Activated naive CD4-positive, alpha-beta T cell treated with Interleukin-2 at 50 U/mL for 16 hours (primary cell): ENCODE measurements around the gene LHPP.
"Not testable (repeated sequence)": the region's sequence is repeated elsewhere in the genome, so short reads cannot be mapped to it uniquely, and the experiment has no call there.

ENCODE experiments used
- DNase-seq: peaks from one replicate; pipeline ENCODE4 v3.0.0-alpha.2; 2020

Gene LHPP

DNA sequence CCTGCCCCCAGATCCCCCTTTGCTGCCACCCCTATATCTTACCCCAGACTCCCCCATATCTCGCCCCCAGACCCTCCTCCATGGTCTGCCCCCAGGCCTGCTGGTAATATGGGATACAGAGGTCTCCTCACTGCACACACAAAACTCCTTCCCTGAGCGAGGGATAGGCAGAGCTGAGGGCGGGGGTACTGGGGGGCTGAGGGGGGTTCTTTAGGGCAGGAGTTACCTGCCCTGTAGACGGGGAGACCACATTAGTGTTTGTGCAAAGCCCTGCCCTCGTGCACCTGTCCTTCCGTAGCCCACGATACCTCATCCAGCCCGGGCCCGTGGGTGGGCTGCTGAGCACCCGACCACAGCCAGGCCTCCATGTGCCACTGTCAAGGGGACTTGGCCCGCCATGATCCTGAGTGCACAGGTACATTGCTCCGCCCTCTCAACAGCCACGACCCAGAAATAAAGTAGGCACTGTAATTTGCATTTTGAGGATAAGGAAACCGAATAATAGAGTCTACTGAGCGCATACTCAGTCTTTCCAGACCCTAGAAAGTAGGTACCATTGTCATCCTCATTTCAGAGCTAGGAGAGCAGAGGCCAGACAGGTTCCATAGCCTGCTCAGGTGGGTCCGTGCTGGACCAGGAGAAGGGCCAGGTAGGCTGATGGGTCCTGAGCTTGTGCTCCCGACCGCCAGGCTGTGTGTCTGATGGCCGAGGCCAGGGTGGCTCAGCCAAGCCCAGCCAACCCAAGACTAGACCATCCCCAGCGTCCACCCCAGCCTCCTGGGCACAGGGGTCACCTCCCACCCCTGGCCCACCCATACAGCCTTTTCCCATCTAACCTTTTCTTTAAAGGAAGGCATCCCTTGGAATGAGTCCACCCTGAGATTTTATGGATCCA is 115.2 kb downstream of the LHPP start:
- no peak for DNase-seq

DNA sequence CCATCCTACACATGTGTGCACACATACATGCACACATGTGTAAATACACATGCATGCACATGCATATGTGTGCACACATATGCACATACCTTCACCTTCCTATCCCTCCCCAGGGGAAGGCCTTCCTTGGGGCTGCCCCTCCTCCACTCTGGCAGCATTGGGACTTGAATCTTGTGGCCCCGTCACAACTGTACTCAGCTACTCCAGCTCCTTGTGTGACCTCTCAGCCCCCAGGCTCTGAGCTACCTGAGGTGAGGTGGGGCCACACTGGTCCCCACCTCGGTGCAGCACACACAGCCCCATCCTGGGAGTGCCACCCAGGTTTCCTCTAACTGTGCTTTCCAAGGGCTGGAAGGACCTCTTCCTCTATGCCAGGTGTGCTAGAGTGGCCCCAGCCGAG is 116.0 kb downstream of the LHPP start:
- no peak for DNase-seq

GRCh38 chr10:124578231-124579010 is 116.8 kb downstream of the LHPP start:
- DNase-seq = no peak

DNA sequence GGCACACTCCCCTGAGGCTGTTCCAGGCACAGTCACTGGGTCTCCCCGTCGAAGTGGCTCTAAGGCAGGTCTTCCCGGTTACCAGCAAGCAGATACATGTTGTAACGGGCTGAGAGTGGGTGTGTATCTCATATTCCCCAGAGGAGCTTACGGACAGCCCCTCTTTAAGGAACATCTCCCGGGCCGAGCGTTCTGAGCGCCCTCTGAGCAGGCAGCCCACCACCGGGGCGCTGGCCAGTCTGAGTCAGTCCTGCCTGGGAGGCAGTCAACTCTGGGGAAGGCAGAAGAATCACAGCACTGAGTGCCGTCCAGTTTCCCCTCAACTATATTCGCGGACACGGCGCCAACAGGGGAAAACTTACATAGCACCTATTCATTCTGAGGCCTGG is 117.4 kb downstream of the LHPP start:
- DNase-seq = no peak

DNA sequence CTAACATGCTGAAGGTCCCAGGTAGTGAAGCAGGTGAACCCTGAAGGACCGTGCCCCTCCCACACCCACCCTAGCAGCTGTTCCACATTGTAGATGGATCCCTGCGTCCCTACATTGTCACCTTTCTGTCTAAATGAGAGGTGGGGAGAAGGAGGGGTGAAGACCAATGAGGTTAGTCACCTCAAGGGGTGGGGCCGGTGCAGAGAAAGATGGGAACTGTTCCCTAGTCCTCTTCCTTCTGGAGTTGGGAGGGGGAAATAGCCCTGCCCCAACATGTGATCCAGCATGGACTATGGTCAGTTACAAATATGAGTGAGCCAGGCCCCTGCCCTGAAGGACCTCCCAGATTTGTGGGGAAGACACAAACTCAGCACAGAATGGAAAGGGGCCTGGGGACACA is 124.5 kb downstream of the LHPP start:
- no peak for DNase-seq

DNA sequence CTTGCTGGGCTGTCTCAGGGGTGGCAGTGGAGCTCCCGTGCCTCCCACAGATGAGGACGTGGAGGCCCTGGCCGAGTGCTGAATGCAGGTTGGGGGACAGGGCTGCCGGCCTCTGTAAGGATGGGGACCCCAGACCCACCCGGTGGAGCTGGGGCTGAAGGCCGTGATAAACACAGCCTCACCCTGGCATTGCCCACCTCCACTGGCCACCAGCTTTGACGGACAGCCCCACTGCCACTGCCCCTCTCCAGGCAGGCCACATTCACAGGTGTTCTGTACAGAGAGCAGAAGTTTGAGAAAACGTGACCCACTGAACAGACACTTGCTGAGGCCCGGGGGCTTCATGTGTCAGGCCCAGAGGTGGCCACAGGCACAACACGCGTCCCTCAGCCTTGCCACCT is 126.2 kb downstream of the LHPP start:
- no peak for DNase-seq

- DNase-seq = not testable (repeated sequence)
Measured at GRCh38 chr10:124588341-124588735, 126.7 kb downstream of the LHPP start.

GRCh38 chr10:124588736-124589490 is 127.3 kb downstream of the LHPP start:
- no peak for DNase-seq

DNA sequence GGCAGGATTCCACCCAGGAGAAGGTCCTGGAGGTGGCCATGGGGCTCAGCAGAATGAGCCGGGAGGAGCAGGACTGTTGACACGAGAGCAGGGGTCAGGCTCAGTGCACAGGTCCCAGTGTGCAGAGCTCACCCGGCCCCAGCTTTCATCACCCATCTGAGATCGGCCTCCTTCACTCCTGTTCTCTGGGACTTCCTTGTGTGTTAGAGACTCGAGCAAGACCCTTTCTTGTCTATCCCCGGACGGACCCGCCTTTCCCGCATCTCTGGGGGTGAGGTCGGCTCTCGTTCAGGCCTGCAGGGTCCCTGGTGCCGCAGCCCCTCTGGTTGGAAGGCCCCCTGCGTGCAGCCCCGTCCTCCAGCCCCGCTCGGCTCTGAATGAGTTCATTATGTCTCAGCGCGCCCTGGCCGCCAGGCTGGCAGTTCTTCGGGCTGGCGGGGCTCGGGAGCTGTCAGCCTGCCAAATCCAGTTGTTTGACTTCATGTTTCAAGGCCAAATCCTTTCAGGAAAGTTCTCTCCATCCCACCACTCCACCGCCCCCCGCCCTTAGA is 127.9 kb downstream of the LHPP start:
- DNase-seq = no peak

- no peak for DNase-seq
Measured at GRCh38 chr10:124590216-124591122, 128.8 kb downstream of the LHPP start.

DNA sequence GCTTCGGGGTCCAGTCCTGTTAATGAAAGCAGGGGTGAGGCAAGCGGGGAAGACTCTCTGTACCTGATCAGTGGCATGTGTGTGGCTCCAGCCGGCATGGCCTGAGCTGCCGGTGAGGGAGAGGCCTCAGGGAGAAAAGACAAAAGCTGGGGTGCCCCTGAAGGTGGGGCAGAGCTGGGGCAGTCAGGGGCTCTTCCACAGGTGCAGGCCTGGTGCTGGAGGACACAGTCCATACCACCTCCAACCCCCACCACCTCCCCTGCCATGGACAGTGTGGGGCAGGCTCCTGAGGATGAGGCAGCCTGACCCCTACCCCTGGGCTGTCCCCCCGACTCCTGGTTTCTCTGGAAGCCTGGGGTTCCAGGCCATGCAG is 129.5 kb downstream of the LHPP start:
- DNase-seq = no peak

GRCh38 chr10:124592101-124592500 is 130.5 kb downstream of the LHPP start:
- DNase-seq = no peak

DNA sequence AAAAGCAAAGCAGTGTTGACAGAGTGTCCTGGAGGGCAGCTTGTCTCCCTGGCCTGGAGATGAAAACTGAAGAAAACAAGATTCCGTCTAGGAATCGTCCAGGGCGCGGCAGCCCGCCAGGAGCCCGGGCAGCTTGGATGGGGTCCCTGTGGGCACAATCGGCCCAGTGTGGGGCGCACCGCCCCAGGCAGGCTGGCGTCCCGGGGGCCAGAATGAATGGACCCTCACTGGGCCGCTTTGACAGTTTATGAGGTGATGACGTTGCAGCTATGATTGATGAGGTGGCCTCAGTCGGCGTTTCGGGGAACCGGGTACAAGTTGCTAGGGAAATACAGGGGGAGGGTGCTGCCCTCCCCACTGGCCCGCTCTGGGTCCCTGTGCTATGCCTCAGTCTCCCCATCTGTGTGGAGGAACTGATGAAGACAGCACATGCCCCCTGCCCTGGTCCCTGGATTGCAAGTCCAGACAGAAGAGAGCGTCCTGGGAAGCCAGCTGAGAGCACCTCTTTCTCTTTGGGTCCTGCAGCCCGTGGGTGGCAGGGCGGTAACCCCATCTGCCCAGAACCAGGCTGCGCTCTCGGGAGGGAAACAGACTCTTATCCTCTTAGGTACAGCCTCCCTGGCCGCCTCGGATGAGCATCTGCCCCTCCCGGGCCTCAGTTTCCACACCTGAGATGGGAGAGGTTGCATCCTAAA is 131.3 kb downstream of the LHPP start:
- no peak for DNase-seq

GRCh38 chr10:124593431-124593985 is 131.9 kb downstream of the LHPP start:
- no peak for DNase-seq

- no peak for DNase-seq
Measured at GRCh38 chr10:124594240-124594639, 132.6 kb downstream of the LHPP start.

DNA sequence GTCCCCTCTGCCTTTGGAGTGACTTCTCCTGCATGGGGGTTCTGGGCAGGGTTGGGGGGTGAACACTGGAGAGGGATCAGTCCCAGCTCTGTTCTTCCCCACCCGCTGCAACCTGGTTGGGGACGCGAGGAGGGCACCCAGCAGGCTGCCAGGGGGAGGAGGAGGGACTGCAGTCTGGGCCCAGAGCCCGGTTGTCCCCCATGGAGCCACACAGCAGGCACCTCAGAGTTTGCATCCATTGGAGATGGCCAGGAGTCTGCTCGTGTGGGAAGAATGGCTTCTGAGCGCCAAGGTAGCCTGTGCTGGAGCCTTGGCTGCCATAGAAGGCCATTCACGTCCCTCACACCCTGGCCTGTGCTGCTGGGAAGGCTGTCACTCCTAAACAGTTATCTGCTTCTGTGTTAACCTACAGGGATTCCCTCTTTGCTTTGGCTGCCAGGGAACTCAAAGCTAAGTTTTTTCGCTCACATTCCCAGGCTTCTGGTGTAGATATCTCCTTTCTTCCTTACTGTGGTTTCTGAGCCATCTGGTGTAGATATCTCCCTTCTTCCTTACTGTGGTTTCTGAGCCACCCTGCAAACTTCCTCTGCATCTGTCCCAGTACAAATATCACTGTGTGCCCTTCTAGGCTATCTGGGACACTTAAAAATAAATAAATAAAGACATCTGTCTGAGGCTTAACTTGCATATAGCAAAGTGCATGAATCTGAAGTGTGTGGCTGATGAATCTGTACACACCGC is 133.7 kb downstream of the LHPP start:
- no peak for DNase-seq

DNA sequence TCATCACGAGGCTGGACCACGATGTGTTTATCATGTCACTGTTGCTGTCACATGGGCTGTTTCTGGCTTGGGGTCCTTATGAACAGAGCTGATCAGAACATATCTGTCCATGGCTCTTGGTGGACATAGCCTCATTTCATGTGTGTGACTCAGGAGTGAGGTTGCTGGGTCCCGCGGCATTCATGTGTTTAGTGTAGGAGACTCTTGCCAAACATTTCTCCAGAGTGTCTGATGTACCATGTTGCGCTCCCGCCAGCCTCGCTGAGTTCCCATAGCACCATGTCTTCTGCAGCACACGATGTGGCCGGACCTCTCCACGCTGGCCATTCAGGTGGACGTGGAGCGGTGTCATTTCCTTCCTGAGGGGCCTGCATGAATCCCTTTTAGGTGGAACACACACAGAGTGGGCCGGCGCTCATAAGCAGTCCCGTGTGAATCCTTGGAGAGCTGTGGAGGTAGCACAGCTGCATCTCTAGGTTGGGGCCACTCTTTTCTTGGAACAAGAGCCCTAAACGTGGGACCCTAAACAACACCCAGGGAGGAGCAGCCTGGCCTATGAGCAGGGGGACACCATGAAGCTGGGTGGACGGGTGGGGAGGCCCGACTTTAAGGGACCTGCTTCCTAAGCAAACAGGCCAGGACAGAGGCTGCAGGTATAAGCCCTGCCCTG is 134.6 kb downstream of the LHPP start:
- DNase-seq = no peak

DNA sequence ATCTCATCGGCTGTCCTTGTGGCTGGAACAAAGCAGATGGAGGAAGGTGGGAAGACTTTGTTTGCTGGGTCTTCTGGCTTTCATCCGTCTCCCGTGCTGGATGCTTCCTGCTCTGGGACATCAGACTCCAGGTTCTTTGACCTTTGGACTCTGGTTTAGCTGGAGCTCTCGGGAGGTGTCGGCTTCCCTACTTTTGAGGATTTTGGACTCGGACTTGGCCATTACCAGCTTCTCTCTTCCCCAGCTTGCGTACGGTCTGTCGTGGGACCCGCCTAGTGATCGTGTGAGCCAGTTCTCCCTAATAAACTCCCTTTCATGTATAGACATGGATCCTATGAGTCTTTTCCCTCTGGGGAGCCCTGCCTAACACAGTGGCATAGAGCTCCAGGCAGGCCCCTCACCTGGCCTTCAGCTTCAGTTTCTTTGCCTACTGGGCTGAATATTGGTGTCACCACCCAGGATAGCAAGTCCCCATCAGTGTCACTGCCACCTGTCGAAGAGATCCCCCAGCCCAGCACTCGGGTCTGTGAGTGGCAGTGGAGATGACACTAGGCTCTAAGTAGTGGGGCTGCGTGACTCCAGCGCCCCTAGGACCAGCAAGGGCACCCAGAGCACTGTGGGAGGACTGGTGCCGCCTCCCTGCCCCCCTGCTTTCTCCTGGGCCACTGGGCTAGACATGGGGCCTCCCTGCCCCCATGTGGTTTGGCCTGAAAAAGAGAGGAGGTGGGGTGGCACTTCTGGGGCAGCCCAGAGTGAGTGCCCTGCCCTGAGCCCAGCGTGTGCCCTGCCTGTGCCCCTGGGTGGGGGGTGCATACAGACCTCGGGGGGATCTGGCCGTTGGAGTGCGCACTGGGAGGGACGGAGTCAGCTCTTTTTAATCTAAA is 135.6 kb downstream of the LHPP start:
- DNase-seq = no peak

- DNase-seq = no peak
Measured at GRCh38 chr10:124597846-124598165, 136.2 kb downstream of the LHPP start.
